ENCODE results near the gene SPATS2L. TPM values are rescaled to one million over a fixed set of nuclear protein-coding genes. Genes with fewer than 3 reads are reported as not detected.

Gene SPATS2L
- total RNA-seq, 1 donor from 2014 or later = 36.6 TPM

- H3K36me3 ChIP-seq = no peaks in the 10 kb centered on the region
- no peaks in the 10 kb centered on the region for H3K27me3 ChIP-seq
- intact Hi-C loops (cut with DNase I) = no loop called here
- no peaks in the 10 kb centered on the region for H3K9me3 ChIP-seq
- TF ChIP-seq CTCF (IDR thresholded peaks at IDR 0.05) = no peak
- DNase-seq (ENCODE audit: low spot score in 2 of 2) = no peak
- peaks cover 0 to 21% of the 10 kb centered on the region in 2 donors for H3K4me1 ChIP-seq
- no peak overlapping the region for H3K4me3 ChIP-seq
- no peak overlapping the region for H3K27ac ChIP-seq
Observed at GRCh38 chr2:200330351-200331060, 24.0 kb downstream of the SPATS2L start.

- Histone ChIP-seq H3K4me1 (peaks cover 0 to 21% of the 10 kb centered on the region in 2 donors), H3K4me3 (no peak overlapping the region), H3K36me3 (no peaks in the 10 kb centered on the region), H3K27ac (no peak overlapping the region), H3K9me3 (no peaks in the 10 kb centered on the region), H3K27me3 (no peaks in the 10 kb centered on the region)
- TF ChIP-seq CTCF (IDR thresholded peaks at IDR 0.05) = no peak
- DNase-seq (ENCODE audit: low spot score in 2 of 2) = no peak
- intact Hi-C loops (cut with DNase I) = no loop called here
Observed at GRCh38 chr2:200331061-200331400, 24.5 kb downstream of the SPATS2L start.

GRCh38 chr2:200335657-200336056, 29.2 kb downstream of the SPATS2L start:
- no peak for DNase-seq (ENCODE audit: low spot score in 2 of 2)
- Histone ChIP-seq H3K27ac (no peak overlapping the region), H3K4me3 (no peak overlapping the region), H3K27me3 (no peaks in the 10 kb centered on the region), H3K4me1 (peaks cover 4 to 32% of the 10 kb centered on the region in 2 donors), H3K36me3 (no peaks in the 10 kb centered on the region), H3K9me3 (no peaks in the 10 kb centered on the region)
- intact Hi-C loops (cut with DNase I) = no loop called here
- no peak for TF ChIP-seq CTCF (IDR thresholded peaks at IDR 0.05)

- Histone ChIP-seq H3K27ac (peak overlapping the region in 1 of 2 donors; percentile 13), H3K9me3 (no peaks in the 10 kb centered on the region), H3K36me3 (no peaks in the 10 kb centered on the region), H3K4me1 (peaks cover 4 to 22% of the 10 kb centered on the region in 2 donors), H3K27me3 (no peaks in the 10 kb centered on the region), H3K4me3 (no peak overlapping the region)
- intact Hi-C loops (cut with DNase I) = no loop called here
- no peak for DNase-seq (ENCODE audit: low spot score in 2 of 2)
- no peak for TF ChIP-seq CTCF (IDR thresholded peaks at IDR 0.05)
Observed at GRCh38 chr2:200336980-200337615, 30.6 kb downstream of the SPATS2L start.

- TF ChIP-seq CTCF (IDR thresholded peaks at IDR 0.05) = no peak
- H3K27ac ChIP-seq = peak overlapping the region in 1 of 2 donors; percentile 13
- intact Hi-C loops (cut with DNase I) = no loop called here
- no peaks in the 10 kb centered on the region for H3K27me3 ChIP-seq
- no peaks in the 10 kb centered on the region for H3K36me3 ChIP-seq
- H3K4me1 ChIP-seq = peaks cover 4 to 22% of the 10 kb centered on the region in 2 donors
- H3K9me3 ChIP-seq = no peaks in the 10 kb centered on the region
- no peak overlapping the region for H3K4me3 ChIP-seq
- DNase-seq (ENCODE audit: low spot score in 2 of 2) = no peak
Observed at GRCh38 chr2:200337621-200338020, 31.1 kb downstream of the SPATS2L start.
